Measurements from ENCODE around the gene ZSWIM6.

DNA sequence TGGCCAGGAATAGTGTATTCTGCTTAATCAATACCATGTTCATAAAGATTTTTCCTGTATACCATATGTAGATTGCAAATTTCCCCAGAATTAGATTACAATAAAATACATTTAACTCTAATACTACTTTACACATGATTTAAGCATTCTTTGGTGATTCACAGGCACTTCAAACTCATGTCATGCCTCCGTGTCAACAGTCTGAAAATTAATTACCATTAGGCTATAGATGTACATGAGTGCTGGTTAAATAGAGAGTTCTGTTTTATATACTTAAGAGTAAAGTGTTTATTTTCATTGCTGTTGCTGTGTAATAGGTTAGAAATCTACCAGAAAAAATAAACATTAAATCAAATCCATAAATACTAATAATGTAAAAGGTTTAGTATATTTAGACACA is 159.8 kb downstream of the ZSWIM6 start:
- TF ChIP-seq, protein P1, sequence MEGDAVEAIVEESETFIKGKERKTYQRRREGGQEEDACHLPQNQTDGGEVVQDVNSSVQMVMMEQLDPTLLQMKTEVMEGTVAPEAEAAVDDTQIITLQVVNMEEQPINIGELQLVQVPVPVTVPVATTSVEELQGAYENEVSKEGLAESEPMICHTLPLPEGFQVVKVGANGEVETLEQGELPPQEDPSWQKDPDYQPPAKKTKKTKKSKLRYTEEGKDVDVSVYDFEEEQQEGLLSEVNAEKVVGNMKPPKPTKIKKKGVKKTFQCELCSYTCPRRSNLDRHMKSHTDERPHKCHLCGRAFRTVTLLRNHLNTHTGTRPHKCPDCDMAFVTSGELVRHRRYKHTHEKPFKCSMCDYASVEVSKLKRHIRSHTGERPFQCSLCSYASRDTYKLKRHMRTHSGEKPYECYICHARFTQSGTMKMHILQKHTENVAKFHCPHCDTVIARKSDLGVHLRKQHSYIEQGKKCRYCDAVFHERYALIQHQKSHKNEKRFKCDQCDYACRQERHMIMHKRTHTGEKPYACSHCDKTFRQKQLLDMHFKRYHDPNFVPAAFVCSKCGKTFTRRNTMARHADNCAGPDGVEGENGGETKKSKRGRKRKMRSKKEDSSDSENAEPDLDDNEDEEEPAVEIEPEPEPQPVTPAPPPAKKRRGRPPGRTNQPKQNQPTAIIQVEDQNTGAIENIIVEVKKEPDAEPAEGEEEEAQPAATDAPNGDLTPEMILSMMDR (conservative IDR thresholded peaks at IDR 0.05; ENCODE audit: low read depth in 2 of 2) = no peak
- TF ChIP-seq, protein P2, sequence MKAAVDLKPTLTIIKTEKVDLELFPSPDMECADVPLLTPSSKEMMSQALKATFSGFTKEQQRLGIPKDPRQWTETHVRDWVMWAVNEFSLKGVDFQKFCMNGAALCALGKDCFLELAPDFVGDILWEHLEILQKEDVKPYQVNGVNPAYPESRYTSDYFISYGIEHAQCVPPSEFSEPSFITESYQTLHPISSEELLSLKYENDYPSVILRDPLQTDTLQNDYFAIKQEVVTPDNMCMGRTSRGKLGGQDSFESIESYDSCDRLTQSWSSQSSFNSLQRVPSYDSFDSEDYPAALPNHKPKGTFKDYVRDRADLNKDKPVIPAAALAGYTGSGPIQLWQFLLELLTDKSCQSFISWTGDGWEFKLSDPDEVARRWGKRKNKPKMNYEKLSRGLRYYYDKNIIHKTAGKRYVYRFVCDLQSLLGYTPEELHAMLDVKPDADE (IDR thresholded peaks at IDR 0.05) = no peak
- TF ChIP-seq POLR2AphosphoS5 (IDR thresholded peaks at IDR 0.05; ENCODE audit: low read depth) = no peak
- no peak for TF ChIP-seq EZH2 (IDR thresholded peaks at IDR 0.05; ENCODE audit: low read depth, unreplicated experiment)

Data from GM23338 (cell line).